HG03575 (cell line): ENCODE results near the gene MFSD2A.
"Not testable (repeated sequence)": the region's sequence is repeated elsewhere in the genome, so short reads cannot be mapped to it uniquely, and the experiment has no call there.

ENCODE experiments used
- ATAC-seq: cut with Tn5 transposase; IDR thresholded peaks from one replicate; pipeline ENCODE4 v1.9.1; 2021; ENCODE audit not compliant: unreplicated experiment, insufficient number of reproducible peaks, low FRiP score; ENCODE audit errors: extremely low read depth

Gene MFSD2A

DNA sequence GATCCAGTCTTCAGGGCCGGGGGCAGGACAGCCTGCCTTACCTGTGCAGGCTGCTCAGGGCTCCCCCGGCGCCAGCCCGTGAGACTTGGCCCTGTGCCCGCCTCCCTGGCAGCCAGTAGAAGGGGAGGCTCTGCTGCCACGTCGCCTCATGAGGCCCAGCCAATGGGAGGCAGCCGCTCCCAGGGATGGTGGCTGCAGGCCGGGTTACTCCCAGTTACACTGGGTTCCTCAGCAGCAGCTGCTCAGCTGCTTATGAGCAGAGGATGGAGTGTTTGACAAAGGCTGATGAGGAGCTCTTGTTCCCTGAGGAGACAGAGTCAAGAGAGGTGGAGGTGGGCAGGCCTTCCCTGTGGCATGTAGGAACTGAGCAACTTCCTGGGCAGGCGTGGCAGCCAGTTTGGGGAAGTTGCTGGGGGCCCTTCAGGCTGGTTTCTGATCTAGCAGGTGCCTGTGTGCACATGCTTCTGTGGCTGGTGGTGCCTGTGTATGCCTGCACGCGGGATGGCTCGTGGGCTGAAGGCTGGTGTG is 5.5 kb downstream of the MFSD2A start:
- ATAC-seq, result no peak

DNA sequence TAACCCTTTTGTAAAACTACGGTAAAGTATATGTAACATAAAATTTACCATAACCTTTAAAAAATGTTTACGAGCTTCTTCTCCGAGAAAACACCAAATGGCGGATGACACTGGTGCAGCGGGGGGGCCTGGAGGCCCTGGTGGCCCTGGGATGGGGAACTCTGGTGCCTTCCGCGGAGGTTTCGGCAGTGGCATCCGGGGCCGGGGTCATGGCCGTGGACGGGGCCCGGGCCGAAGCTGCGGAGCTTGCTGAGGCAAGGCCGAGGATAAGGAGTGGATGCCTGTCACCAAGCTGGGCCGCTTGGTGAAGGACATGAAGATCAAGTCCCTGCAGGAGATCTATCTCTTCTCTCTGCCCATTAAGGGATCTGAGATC is 7.5 kb downstream of the MFSD2A start:
- ATAC-seq, result no peak

DNA sequence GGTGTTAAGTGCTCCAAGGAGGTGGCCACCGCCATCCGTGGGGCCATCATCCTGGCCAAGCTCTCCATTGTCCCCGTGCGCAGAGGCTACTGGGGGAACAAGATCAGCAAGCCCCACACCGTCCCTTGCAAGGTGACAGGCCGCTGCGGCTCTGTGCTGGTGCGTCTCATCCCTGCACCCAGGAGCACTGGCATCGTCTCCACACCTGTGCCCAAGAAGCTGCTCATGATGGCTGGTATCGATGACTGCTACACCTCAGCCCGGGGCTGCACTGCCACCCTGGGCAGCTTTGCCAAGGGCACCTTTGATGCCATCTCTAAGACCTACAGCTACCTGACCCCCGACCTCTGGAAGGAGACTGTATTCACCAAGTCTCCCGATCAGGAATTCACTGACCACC is 8.0 kb downstream of the MFSD2A start:
- not testable (repeated sequence) for ATAC-seq

DNA sequence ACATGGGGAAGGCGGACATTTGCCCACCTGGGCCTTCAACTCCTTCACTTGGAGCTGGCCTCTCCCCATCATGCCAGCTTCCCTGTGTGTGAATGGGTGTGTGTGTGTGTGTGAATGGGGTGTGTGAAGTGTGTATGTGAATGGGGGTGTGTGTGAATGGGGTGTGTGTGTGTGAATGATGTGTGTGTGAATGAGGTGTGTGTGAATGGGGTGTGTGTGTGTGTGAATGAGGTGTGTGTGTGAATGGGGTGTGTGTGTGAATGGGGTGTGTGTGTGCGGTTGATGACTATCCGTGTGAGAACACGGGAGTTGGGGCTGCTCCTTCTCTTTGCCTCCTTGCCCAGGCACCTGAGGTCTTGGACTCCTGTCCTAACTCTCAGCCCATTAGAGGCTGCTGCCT is 9.6 kb downstream of the MFSD2A start:
- ATAC-seq, result no peak

DNA sequence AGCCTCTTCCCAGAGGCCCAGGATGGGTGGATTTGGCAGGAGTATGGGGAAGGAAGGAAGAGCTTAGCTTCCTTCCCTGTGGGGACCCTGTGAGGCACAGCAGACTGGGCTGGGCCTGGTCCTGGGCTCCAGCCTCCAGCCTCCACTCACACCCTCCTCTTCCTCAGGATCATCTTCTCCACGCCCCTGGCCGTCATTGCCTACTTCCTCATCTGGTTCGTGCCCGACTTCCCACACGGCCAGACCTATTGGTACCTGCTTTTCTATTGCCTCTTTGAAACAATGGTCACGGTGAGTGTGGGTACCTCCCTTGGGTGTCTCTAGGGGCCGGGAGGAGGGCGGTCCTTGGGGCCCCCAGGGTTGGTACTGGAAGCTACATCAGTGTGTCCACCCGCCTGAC is 10.1 kb downstream of the MFSD2A start:
- ATAC-seq, result no peak

DNA sequence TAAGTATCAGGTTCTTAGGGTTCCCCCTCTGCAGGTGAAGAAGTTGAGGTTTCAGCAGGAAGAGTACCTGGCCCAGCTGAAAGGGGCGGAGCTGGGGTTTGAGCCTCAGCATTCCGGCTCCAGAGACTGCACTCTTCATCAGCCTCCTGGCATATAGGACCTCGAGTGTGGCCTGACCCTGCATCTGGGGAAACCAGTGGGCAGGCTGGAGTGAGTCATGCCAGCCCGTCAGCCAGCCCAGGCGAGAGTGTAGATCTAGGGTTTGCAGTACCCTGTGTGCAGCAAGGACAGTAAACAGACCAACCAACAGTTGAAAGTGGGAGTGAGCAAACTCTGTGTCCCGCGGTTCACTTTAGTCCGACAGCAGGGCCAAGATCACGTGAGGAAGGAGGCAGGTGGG is 14.1 kb downstream of the MFSD2A start:
- no peak for ATAC-seq

DNA sequence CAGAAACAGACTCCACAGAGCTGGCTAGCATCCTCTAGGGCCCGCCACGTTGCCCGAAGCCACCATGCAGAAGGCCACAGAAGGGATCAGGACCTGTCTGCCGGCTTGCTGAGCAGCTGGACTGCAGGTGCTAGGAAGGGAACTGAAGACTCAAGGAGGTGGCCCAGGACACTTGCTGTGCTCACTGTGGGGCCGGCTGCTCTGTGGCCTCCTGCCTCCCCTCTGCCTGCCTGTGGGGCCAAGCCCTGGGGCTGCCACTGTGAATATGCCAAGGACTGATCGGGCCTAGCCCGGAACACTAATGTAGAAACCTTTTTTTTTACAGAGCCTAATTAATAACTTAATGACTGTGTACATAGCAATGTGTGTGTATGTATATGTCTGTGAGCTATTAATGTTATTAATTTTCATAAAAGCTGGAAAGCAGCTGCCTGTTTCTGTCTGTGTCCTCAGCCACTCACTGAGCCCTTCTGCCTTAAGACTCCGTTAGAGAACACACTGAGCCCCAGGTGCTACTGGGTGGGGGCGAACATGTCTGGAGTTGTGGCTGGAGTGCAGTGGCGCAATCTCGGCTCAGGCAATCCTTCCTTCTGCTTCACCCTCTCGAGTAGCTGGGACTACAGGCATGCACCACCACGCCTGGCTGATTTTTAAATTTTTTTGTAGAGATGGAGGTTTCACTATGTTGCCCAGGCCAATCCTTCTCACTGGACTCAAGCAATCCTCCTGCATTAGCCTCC is 14.8 kb downstream of the MFSD2A start:
- ATAC-seq, result no peak

DNA sequence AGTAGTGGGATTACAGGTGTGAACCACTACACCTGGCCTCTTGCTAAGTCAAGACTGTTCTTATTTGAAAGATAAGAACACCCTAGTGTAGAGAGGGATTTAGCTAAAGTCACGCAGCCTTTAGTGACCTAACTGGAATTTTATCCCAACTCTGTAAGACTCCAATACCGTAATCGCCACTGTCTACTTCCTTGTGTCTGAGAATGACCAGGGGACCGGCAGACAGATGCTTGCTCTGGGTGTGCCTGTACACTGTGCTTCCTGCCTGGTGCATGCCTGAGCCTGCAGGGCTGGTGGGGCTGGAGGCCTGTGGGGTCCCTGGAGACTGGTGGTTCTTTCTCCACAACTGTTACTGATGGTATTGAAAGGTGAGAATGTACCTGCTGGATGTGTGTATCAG is 15.3 kb downstream of the MFSD2A start:
- ATAC-seq, result no peak

DNA sequence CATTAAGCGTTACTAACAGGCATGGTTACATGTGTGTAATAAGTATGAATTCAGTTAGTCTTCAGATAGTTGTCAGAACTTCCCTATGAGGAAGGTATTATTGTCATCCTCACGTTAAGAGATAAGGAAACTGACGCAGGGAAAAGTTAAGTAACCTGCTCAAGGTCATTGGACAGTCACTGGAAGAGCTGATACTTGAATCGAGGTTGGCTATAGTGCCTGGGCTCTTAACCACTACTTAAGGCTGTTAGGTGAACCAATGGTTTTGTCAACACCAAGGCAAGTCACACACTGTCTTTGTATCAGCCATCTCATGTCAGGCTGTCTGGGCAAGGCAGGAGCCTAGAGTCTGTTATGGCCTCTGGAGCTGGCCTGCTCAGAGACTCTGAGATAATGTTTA is 16.2 kb downstream of the MFSD2A start:
- no peak for ATAC-seq

DNA sequence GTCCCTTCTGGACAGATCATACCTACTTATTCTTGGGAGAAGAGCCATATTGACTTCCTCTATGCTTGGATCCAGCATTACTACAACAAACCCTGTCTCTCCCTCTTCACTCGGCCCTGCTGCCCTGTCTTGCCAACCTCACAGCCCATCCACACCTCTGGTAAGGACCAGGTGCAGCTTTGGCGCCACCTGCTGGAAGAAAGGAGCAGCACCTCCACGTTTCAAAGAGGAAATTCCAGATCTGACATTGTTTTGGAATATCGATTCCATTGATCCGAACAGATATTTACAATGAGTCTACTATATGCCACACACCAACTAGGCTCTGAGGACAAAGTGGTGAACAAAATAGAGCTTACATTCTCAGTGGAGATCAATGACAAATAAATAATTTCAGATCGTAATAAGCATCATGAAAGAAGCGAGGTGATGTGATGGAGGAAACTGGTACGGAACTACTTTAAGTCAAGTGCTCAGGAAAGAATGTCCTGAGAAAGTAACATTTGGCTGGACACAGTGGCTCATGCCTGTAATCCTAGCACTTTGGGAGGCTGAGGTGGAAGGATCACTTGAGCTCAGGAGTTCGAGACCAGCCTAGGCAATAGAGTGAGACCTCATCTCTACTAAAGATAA is 18.7 kb downstream of the MFSD2A start:
- ATAC-seq, result no peak

DNA sequence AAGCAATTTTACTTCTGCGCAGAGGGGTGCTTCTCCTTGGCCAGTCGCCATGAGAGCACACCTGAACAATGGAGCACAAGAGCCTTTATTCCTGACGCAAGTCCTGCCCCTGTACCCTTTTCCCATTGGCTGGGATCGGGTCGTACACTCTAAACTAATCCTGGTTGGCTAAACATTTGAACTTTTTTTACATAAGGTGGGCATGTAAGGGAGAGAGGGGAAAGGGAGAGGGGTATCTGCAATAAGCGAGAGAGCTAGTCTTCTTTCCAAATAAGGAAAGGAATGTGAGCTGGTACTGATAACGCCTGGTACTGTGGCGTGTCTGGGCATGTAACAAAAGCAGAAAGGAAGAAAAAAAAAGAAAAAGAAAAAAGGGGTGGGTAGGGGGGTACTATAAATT is 21.8 kb downstream of the MFSD2A start:
- no peak for ATAC-seq

DNA sequence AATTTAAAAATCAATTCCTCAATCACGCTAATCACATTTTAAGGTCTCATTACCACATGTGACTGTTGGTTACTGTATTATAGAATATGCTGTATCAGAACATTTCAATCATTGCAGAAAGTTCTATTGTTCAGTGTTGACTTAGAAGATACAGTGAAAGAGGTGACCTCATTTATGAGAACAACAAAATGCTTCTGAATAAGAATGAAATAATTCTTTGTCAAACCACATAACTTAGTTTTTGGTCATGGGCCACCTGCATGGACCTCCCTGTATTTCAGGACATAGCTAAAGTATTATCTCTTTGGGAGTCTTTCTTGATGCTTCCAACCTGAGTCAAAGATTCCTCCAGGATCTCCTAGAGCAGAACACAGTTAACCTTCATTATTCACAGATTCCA is 22.3 kb downstream of the MFSD2A start:
- no peak for ATAC-seq

DNA sequence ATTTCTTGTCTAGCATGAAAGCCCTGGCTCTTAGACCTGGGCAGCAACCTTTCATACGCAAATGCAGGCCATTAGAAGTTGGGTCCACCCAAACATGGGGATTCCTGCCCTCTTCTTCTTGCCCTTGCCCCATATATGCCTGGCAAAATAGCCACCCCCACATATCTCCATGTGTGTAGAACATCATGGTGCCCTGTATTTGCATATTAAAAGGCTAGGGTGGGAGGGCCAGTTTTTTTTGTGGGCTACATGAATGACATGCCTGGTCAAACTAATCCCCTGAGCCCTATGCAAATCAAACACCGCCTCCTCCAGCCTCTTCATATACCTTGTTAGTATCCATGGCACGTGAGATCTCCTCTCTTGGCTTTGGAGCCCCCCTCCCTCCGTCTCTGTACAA is 24.7 kb downstream of the MFSD2A start:
- no peak for ATAC-seq

DNA sequence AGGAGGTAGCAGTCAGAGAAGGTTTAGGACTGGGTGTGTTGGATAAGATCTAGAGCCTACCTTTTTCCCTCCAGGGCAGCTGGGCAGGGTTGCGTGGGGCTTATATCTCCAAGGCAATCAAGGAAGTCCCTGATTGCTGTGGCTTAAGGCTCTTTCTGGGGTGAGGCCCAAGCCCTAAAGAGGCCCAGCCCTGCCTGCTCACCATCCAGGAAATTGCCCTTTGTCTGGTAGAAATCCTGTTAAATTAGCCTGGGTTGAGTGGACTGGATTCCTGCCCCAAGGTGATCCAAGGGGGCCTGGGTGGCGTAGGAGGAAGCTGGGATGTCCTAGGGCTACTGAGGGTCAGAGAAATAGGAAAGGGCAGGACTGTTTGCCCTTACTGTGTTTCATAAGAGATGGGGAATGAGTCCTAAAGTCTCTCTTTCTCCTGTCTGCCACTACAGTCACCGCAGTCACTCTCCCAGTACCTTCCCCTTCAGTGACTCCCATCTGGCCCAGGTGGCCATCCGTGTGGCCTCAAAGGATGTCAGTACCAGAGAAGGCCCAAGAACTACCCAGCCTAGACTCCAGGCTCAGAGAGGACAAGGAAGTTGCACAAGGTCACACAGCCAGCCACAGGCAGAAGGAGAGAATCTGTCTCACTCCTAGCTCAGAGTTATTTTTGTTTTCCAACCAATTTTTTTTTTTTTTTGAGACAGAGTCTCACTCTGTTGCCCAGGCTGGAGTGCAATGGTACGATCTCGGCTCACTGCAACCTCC is 25.8 kb downstream of the MFSD2A start:
- ATAC-seq, result no peak

DNA sequence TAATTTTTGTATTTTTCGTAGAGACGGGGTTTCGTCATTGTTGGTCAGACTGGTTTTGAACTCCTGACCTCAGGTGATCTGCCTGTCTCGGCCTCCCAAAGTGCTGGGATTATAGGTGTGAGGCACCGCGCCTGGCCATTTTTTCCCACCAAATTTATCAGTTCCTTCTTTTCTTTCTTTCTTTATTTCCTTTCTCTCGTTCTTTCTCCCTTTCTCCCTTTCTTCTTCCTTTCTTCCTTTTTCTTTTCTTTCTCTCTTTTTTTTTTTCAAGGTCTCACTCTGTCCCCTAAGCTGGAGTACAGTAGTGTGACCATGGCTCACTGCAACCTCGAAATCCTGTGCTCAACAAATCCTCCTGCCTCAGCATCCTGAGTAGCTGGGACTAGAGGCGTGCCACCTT is 26.4 kb downstream of the MFSD2A start:
- ATAC-seq, result no peak

DNA sequence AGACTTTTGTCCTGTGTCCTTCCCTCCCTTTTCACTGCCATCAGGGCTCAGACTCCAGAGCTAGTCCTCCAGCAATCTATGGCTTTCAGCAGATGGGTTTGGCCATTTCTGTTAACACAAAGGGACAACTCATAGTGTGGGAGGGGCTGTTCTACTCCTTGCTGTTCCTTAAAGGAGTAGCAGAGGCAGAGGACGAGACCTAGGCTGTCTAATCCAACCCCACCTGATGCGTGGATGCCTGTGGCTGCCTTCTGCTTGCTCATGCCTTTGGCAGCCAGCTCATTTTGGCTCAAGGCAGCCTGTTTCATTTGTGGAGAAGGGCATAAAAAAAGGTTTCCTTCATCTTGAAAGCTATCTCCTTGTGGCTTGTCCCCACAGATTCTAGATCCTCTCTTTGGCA is 27.0 kb downstream of the MFSD2A start:
- ATAC-seq, result no peak

DNA sequence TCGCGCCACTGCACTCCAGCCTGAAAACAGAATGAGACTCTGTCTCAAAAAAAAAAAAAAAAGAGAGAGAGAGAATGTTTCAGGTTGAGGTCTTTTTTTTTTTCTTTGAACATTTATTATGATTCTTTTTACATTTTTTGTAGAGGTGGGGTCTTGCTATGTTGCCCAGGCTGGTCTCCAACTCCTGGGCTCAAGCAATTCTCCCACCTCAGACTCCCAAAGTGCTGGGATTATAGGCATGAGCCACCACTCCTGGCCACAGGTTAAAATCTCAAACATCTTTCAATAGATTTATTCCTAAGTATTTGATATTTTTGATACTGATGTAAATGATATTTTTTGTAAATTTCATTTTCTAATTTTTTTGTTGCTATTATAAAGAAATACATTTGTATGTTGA is 29.5 kb downstream of the MFSD2A start:
- ATAC-seq, result not testable (repeated sequence)

DNA sequence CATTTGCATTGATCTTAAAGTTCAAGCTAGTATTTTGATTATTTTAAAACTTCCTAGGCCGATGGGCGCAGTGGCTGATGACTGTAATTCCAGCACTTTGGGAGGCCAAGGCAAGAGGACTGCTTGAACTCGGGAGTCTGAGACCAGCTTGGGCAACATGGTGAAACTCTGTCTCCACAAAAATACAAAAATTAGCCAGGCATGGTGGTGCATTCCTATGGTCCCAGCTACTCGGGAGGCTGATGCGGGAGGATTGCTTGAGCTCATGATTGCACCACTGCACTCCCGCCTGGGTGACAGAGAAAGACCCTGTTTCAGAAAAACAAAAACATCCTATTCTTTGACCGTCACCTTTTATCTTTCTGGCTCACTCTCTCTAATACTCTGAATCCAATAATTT is 30.0 kb downstream of the MFSD2A start:
- ATAC-seq, result no peak

DNA sequence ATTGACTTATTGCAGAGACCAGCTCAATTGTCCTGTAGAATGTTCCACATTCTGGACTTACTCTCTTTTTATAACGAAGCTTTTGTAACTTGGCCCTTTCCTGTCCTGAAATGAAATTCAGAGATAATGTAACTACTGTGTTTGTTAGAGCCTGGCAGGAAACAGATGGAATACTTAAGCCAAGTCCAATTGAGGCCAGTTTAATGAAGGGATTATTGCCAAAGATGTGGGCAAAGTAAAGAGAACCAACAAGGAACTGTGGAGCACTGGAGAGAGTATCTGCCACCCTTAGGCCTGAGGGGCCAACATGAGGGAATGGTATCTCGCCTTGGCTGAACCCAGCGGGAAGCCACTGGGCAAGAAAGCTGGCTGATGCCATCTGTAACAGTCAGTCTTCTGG is 32.9 kb downstream of the MFSD2A start:
- ATAC-seq, result no peak
